ENCODE data around the gene PHLDB2.
"Not testable (repeated sequence)": the region's sequence is repeated elsewhere in the genome, so short reads cannot be mapped to it uniquely, and the experiment has no call there.

Gene PHLDB2

DNA sequence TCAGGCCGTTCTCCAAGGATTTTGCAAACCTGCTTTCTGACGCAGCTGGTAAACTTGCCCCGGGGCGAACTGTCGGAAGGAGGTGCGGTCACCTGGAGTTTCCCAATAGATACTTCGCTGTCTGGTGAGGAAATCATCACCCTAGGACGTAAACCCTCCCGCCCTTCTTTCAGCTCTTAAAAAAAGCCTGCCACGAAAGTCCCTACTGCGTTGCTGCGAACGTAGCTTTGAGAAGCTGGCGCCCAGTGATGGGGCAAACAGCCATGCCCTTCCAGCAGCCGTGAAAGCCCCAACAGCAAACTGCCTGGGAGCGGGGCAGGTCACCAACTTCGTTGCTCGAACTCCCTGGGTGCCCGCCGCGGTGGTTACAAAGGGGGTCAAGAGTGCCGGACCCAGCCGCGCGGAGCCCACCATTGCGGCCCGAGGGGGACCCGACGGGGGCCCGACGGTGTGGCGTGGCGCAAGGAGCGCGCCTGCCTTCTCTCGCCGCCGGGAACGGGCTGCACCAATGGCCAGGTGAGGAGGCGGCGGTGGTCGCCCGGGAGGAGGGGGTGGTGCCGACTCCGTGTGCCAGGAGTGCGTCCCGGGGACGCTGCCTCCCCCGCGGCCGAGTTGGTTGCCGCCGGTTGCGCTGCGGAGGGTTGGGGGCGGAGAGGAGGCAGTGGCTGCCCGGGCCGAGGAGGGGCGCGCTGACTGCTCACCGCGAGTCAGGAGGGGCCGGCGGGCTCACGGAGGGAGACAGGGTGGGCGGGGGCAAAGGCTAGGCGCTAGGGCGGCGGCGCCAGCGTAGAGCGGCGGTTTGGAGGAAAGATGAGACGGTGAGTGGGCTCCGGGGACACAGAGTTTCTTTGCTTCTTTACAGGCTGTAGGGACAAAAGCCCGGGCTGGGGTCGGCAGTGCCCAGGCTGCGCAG lies at the start of gene PHLDB2:
PHLDB2 (plus strand) TSS at position 205 of the 913 bp plus-strand sequence. CDS start 24,813 bp downstream, outside the sequence.
- peak; percentile 29 to 34 for DNase-seq

DNA sequence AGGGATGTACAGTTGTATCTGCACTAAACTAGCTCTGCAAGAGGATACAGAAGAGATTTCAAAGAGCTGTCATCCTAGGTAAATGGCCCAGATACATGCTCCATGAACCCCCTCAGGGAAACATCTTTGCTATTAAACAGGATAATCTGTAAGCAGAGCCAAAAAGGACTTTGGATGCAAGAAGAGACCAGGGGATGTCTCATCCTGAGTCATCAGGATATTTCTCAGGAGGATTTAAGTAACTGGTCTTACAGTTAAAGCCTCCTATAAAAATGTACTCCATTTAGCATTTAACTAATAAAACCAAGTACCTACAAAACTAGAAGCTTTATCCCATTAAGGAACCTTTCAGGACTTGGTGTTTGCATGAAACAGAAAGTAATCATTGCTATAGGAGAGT lies 48.2 kb upstream of the PHLDB2 start:
- no peak for DNase-seq

DNA sequence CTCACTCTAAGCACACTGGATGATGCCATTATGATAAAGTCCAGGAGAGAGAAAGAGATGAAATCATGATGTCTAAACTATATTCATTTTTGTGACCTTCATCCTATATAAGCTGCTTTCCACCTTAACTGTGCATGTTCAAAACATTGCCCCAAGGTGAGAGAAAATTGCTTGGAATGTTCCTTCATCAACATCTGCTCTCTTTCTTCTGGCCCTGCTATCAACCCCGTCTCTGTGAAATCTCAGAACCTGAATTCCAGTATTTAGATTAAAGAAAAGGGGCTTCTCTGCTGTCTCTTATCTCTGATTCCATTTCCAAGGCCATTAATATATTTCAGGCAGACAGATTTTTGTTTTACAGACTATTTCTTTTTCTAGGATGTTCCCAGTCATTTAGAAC lies 47.3 kb upstream of the PHLDB2 start:
- no peak for DNase-seq

DNA sequence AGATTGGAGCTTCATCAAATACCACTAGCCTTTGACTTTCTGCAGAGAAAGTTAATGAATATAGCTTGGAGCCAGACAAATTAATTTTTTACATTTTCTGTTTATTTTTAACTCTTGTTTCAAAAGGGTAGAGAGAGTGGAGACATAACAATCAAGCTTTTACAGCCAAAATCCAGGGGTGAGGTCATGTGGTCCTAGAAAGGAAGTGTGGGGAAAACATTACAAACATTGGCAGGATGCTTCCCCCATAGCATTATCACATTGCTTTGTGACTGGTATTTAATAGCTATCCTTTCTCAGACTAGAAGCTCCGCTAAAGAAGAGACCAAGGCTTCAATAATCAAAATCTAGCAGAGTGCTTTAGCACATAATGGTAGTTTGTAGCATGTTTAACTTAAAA lies 46.4 kb upstream of the PHLDB2 start:
- DNase-seq: no peak

DNA sequence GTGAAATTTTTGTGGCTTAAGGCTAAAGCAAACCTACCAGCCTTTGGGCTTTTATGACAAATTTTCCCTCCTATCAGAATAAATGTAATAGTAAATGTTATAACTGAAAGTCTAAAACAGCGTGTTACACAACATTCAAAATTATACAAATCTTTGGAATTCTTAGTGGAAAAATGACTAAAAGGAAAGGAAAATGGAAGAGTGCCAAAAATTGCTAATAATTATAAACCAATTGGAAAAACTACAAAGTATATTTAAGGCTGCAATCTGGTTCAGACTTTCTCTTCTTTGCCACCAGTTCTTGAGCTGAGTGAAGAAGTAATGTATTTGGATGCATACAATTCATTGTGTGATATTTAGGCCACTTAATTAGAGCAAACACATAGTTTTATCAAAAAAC lies 45.6 kb upstream of the PHLDB2 start:
- DNase-seq: no peak

DNA sequence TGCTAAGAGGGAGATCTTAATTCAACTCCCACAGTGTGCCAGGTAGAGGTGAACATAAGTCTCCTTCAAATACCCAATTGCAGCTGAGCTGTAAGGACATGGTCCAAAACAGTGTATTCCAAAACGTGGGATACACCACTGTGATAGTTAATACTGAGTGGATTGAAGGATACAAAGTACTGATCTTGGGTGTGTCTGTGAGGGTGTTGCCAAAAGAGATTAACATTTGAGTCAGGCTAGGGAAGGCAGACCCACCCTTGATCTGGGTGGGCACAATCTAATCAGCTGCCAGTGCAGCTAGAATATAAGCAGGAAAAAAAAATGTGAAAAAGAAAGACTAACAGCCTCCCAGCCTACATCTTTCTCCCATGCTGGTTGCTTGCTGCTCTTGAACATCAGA lies 45.1 kb upstream of the PHLDB2 start:
- DNase-seq: no peak

DNA sequence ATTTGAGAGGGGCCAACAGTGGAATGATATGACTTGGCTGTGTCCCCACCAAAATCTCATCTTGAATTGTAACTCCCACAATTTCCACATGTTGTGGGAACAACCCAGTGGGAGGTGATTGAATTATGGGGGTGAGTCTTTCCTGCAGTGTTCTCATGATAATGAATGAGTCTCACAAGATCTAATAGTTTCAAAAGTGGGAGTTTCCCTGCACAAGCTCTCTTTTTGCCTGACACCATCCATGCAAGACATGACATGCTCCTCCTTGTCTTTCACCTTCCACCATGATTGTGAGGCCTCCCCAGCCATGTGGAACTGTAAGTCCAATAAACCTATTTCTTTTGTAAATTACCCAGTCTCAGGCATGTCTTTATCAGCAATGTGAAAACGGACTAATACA lies 42.3 kb upstream of the PHLDB2 start:
- DNase-seq: not testable (repeated sequence)

DNA sequence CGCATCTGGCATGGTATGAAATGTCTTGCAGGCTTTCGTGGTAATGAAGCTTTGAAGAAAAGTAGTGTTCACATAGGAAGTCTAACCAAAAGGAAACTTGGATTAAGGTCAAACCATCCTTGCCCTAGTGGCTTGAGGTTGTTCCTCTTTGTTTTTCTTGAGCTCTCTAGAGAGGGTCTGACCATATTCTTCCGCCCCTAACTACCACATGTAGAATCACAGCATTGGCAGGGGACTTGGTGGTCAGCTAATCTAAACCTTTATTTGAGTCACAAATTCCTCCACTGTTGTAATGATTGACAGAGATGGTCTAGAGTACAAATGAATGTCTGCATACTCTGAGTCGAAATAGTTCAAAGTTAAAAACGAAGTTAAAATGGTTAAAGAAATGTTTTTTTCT lies 39.1 kb upstream of the PHLDB2 start:
- no peak for DNase-seq

DNA sequence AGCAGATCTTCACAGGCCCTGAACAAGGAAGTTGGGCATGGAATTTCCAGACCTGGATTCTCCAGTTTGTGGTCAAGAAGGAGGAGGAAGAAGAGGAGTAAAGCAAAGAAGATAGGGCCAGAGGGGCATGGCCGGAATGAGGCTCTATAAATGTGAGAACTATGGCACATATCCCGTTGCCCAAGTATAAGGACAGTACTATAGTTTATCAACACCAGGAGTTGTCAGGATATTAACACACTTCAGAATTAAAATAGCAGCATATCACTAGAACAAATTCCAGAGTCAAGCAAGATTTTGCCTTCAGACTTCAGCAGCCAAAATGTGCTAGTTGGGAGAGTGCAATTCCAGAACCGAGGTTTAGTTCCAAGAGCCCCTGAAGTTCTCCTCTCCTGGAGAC lies 38.4 kb upstream of the PHLDB2 start:
- DNase-seq: no peak

DNA sequence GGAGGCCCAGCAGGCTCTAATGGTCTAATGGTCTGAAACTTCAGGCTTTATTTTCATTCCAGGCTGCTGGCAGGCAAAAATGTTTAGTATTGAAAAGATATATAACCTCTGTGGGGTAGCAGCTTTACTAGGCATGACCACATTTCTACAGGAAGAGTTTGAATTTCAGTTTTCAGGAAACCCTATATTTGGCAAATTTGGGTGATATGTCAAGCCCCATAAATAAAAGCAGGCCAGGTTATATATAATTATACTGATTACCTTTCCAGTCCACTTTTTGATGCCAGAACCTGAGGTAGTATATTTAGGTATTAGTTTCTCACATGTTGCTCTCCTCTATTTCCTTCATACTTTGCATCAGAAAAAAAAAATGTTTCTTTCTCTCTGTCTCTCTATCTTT lies 37.2 kb upstream of the PHLDB2 start:
- DNase-seq: no peak

DNA sequence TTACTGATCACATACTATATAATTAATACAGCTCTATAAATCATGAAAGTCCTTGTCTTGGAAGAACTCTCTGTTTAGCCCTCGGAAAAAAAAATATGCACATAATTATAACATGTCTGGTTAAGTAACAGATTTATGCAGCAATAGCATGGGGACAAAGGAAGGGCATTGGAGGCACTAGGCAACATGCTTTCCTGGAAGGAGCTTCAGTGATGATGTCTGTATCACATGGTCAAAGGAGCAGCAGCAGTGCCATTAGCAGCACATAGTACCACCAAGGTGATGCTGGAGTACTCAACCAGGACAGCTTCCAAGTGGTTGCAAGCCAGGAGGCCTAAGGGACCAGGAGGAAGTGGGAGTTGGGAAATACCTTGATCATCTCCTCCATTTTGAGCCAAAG lies 36.3 kb upstream of the PHLDB2 start:
- no peak for DNase-seq

DNA sequence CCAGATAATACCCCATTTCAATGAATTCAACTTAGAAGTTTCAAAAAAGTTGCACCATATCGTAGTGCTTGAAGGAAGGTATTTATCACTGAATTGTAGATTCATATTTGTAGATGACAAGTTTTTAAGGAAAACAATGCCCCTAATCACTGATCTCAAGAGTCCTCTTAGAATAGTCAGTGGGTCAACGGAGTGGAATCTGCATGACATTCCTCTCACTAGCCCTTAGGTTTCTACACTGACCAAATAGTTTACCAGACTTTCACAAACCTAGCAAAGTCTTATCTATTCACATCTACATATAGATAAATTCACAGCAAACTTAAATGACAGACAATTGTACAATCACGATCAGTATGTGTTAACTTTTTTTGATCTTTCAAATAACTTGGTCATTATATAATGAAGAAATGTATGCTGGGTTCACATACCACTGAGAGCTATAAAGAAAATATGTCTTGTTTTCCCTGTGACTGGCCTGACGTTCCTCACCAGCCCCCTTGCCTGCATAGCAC lies 35.7 kb upstream of the PHLDB2 start:
- DNase-seq: no peak

DNA sequence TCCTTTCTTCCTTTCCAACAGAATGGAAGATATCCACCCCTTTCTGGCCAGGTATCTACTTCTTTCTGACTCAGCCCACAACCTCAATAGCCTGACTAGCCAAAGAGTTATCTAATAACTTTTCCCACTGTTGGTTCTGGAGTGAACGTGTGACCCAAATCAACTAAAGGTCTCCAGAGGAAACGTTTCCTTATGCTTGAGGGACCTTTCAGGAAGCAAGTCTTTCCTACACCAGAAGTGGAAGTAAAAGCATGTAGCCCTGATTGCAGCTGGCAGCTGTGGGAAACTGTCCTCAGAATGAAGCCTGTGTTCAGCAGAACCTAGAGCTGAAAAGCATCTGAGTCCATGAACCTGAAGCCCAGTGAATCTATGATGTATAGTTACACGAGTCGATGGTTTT lies 34.7 kb upstream of the PHLDB2 start:
- no peak for DNase-seq

DNA sequence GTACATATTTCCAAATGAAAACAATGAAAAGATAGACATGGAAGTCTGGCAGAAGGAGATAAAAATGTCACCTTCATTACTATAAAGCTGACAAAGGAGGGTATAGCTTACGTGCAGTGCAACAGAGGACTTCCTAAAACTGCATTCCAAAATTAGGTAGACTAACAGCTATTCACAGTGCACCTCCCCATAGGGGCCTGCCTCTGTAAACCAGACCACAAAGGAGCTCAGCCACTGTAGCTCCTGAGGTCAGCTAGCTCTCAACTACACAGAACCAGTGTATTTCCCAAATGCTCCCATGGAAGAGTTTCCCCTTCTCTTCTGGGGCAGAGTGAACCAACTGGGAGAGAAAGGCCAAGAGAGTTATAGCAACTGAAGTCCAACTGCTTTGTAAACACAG lies 31.2 kb upstream of the PHLDB2 start:
- DNase-seq: no peak

DNA sequence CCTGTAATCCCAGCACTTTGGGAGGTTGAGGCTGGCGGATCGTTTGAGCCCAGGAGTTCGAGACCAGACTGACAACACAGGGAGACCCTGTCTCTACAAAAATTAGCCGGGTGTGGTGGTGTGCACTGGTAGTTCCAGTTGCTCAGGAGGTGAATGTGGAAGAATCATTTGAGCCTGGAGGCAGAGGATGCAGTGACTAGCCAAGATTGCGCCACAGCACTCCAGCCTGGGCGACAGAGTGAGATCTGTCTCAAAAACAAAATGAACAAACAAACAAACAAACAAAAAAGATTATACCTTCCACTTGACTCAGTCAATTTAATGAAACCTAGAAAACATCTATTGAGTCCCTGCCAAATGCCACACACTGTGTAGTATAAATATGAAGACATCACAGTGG lies 30.5 kb upstream of the PHLDB2 start:
- DNase-seq: no peak

DNA sequence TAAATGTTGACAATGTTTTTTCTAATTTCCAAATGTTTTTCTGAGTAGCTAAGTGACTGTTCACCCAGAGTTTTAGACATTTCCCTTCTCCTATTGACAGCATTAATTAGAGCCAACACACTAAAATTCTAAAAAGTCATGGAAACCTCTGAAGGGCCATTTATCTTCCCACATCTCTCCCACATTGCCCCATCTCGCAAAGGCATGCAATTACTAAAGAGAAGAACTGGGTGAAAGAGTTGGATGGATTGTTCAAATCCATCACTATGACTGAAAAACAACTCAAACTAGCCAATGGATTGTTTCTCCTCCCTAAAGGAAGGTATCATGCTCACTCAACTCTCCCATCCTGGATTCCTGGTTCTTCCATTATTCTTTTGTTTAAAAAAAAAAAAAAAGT lies 30.0 kb upstream of the PHLDB2 start:
- DNase-seq: no peak

DNA sequence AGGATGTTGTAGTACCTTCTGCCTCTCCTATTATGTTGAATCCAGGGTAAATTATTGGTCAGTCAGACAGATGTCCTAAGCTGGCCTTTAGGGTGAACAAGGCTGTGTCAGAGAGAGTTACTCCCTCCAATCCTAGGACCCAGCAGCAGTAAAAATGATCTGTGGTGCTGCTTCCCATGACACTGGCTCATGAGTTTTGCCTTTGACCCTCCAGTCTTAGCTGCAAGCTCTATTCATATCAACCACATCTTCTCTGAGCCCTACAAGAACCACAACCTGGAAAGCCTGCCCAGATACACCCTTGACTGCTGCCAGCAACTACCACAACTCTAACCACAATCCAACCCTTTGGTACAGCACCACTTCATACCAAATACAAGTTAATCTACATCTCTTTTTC lies 27.2 kb upstream of the PHLDB2 start:
- peak in 1 of 2 donors; percentile 3 for DNase-seq

DNA sequence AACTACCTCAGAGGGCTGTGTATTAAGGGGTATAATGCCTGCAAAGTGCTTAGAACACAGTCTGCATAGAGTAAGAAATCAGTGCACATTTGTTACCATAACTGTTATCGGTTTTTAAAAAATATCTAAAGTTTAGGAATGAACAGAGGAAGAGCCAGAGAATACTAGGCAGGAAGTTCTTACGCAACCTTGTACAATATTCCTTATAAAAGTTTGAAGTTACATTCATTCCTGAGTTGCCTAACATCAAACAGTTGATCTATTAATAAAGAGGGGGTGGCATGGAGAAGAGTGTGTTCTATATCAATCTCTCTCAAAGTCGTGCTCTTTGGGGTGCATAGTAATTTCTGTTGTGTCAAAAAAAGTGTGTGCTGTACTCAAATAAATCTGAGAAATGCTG lies 22.0 kb upstream of the PHLDB2 start:
- no peak for DNase-seq

DNA sequence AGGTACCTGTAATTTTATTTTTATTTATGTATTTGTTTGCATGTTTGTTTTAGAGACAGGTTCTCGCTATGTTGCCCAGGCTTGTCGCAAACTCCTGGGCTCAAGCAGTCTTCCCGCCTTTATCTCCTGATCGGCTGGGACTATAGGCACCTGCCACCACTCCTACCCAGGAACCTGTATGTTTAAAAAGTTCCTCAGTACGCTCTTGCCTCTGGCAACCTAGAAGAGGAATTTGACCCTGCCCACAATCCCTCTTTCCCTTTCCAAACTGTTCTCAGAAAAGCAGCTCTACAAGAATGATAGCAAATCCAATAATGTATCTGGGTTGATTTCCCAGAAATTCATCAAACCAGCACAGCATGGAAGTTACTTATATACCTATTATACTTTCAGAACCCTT lies 20.9 kb upstream of the PHLDB2 start:
- no peak for DNase-seq

DNA sequence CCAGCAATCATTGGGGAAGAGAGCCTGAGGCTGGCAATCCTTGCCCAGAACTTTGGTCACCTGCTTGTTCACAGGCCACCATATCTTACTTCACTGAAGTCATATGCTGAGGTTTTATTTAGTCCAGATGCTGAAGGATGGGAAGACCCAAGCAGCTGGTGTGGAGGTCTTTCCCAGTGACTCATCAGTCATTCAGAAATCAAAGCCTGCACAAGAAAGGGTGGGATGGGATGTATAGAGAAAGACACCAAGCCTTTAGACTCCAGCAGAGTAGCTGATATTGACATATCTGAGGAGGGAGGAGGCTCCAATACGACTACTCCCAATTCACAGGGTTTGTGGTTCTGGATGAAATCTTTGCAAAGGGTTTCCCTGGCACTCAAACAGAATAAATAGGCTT lies 13.0 kb upstream of the PHLDB2 start:
- no peak for DNase-seq

DNA sequence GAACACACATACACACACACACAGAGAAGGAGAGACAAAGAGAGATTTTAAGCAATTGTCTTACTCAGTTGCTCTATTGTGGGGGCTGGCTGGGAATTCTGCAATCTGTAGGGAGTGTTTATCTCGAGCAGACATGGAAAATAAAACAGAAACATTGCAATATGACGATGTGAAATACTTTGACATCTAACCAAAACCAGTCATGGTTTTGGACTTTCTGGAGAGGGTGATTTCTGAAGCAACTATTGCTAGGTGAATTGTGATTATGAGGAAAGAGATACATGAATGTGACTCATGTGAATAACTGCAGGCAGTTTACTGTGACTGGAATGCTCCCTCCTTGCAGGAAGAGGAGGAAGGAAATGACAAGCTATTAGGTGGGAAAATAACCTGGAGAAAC lies 12.3 kb upstream of the PHLDB2 start:
- DNase-seq: no peak

DNA sequence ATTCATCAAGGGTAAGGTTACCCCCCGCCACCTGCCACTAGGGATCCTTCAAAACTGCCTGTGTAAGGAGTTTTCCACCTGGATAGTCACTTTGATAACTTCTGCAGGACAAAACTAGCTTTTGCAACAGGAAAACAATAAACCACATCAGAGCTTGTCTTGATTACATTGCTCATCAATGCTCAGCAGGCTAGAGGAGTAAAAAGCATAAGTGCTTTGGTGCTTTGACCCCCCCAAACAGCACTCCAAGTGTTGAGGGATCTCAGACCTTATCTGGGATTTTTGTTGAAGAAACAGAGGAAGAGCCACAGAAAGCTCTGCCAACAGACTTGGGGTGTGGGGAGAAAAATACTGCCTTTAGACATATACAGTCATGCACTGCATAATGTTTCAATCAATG lies 10.8 kb upstream of the PHLDB2 start:
- DNase-seq: no peak

DNA sequence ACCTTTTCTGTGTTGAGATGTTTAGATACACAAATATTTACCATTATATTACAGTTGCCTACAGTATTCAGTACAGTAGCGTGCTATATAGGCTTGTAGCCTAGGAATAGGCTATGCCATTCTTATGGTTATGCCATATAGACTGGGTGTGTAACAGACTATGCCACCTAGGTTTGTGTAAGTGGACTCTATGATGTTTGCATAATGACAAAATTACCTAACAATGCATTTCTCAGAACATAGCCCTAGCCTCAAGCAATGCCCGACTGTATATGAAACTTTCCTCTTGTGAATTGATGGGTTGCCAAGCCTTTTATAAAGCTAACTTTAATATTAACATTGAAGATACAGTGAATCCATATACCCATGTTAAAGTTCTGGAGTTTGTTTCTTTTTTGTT lies 10.3 kb upstream of the PHLDB2 start:
- no peak for DNase-seq

DNA sequence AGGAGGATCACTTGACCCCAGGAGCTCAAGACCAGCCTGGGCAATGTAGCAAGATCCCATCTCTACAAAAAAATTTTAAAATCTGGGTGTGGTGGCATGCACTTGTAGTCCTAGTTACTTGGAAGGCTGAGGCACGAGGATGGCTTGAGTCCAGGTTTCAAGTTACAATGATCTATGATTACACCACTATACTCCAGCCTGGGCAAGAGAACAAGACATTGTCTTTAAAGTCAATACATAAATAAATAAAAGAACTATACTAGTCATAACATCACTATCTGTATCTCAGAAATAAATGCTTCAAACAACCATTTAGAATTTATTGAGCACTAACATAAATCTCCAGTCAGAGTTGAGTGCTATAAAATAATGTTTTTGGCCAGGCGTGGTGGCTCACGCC lies 8.5 kb upstream of the PHLDB2 start:
- no peak for DNase-seq

DNA sequence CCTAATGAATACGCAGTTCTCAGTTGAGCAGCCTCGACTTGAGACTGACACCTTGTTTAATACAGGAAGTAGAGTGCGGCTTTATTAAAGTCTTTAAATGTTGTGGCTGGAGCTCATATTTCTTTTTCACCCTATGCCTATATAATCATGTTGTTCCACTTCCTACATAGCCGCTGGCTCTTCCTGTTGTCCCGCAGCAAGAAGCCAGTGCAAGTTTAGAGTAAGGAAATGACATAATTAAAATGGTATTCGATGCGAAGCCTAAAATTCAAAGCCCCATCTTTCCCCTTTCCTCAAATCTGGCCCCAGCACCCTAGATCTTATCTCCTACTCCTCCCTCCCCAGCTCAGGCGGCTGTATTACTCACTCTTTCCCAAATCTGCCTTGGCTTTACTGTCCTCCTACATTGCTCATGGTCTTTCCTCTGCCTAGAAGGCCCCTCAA lies 7.5 kb upstream of the PHLDB2 start:
- no peak for DNase-seq
